ENCODE measurements around the gene PIKFYVE. TPM values are rescaled to one million over a fixed set of nuclear protein-coding genes. Genes with fewer than 3 reads are reported as not detected.

Gene PIKFYVE
- total and polyA plus RNA-seq, 11 donors = 4.2 to 31.4 (median 20.2) TPM

- no peaks in the 10 kb centered on the region for H3K27me3 ChIP-seq
- TF ChIP-seq POLR2A (IDR thresholded peaks at IDR 0.05) = no peak
- no peak for TF ChIP-seq CTCF (IDR thresholded peaks at IDR 0.05)
- intact Hi-C loops (cut with DNase I) = loop anchor here in 1 of 10 donors (10.0 kb wide), 1 partner anchor 54 kb away; no protein-coding TSS in a partner anchor
- peaks cover 0 to 99% (median 88%) of the 10 kb centered on the region in 9 donors for H3K36me3 ChIP-seq
- H3K9me3 ChIP-seq = peaks cover 0 to 7% (median 0%) of the 10 kb centered on the region in 12 donors
- no peak for ATAC-seq
- peaks cover 0 to 14% (median 5%) of the 10 kb centered on the region in 12 donors for H3K4me1 ChIP-seq
- no peak overlapping the region for H3K27ac ChIP-seq
- no peak overlapping the region for H3K4me3 ChIP-seq
- no peak for DNase-seq
- 84 to 91% (median 85%) methylated on average over 3 of the region's 3 CpGs for WGBS, 4 donors
Measured at GRCh38 chr2:208280933-208281332, 14.9 kb downstream of the PIKFYVE start.

- Histone ChIP-seq H3K27ac (no peak overlapping the region), H3K36me3 (peaks cover 0 to 97% (median 88%) of the 10 kb centered on the region in 9 donors)
Measured at GRCh38 chr2:208285853-208286252, 19.8 kb downstream of the PIKFYVE start.

GRCh38 chr2:208294482-208295024 is 28.5 kb downstream of the PIKFYVE start:
- WGBS, 4 donors = 74 to 89% (median 83%) methylated on average over 4 of the region's 4 CpGs
- ATAC-seq (no peak), DNase-seq (no peak)
- no peak for TF ChIP-seq POLR2A (IDR thresholded peaks at IDR 0.05)
- Histone ChIP-seq H3K4me3 (no peak overlapping the region), H3K27ac (no peak overlapping the region), H3K4me1 (peaks cover 0 to 20% (median 0%) of the 10 kb centered on the region in 12 donors), H3K36me3 (peaks cover 0 to 89% (median 75%) of the 10 kb centered on the region in 9 donors), H3K9me3 (peaks cover 0 to 15% (median 6%) of the 10 kb centered on the region in 12 donors), H3K27me3 (no peaks in the 10 kb centered on the region)
- intact Hi-C loops (cut with DNase I) = no loop called here

More at GRCh38 chr2:208285853-208286252, 19.8 kb downstream of the PIKFYVE start:
- Histone ChIP-seq H3K27me3 (no peaks in the 10 kb centered on the region), H3K9me3 (peaks cover 0 to 10% (median 3%) of the 10 kb centered on the region in 12 donors), H3K4me3 (no peak overlapping the region), H3K4me1 (peaks cover 0 to 16% (median 7%) of the 10 kb centered on the region in 12 donors)
- 55 to 65% (median 61%) methylated on average over 4 of the region's 4 CpGs for WGBS, 4 donors
- DNase-seq (no peak), ATAC-seq (no peak)
- intact Hi-C loops (cut with DNase I) = loop anchor here in 1 of 10 donors (10.0 kb wide), 1 partner anchor 49 kb away; no protein-coding TSS in a partner anchor
- no peak for TF ChIP-seq CTCF (IDR thresholded peaks at IDR 0.05)
- TF ChIP-seq POLR2A (IDR thresholded peaks at IDR 0.05) = no peak

- H3K9me3 ChIP-seq = peaks cover 0 to 8% (median 2%) of the 10 kb centered on the region in 12 donors
- peaks cover 0 to 20% (median 0%) of the 10 kb centered on the region in 12 donors for H3K4me1 ChIP-seq
- DNase-seq (no peak), ATAC-seq (no peak)
- intact Hi-C loops (cut with DNase I) = no loop called here
- no peak overlapping the region for H3K4me3 ChIP-seq
- H3K27ac ChIP-seq = no peak overlapping the region
- 93 to 99% (median 97%) methylated on average over 4 of the region's 4 CpGs for WGBS, 4 donors
- no peak for TF ChIP-seq POLR2A (IDR thresholded peaks at IDR 0.05)
- no peak for TF ChIP-seq CTCF (IDR thresholded peaks at IDR 0.05)
- H3K27me3 ChIP-seq = no peaks in the 10 kb centered on the region
- peaks cover 0 to 89% (median 75%) of the 10 kb centered on the region in 9 donors for H3K36me3 ChIP-seq
Measured at GRCh38 chr2:208295834-208296233, 29.8 kb downstream of the PIKFYVE start.

Measured in heart left ventricle (tissue), 16 donors.